ENCODE data around the gene NDC80. TPM values are rescaled to one million over a fixed set of nuclear protein-coding genes. Genes with fewer than 3 reads are reported as not detected.

Gene NDC80
- polyA plus RNA-seq, 1 donor from 2014 or later, result 2.5 TPM

- Mint-ChIP-seq H3K4me1 (peaks cover 31 to 60% (median 35%) of the 10 kb centered on the region in 3 donors), H3K4me3 (peak overlapping the region; percentile 9 to 100 (median 70)), H3K27me3 (no peaks in the 10 kb centered on the region), H3K9me3 (no peaks in the 10 kb centered on the region), H3K36me3 (peaks cover 3% of the 10 kb centered on the region), H3K27ac (peak overlapping the region in 1 of 3 donors; percentile 97)
These were observed 1.5 kb downstream of the NDC80 start for GRCh38 chr18:2572892-2573291.

GRCh38 chr18:2573408-2573807 lies 2.1 kb downstream of the NDC80 start:
- Mint-ChIP-seq H3K27me3 (no peaks in the 10 kb centered on the region), H3K27ac (peak overlapping the region in 1 of 3 donors; percentile 97), H3K36me3 (peaks cover 3% of the 10 kb centered on the region), H3K9me3 (no peaks in the 10 kb centered on the region), H3K4me1 (peaks cover 32 to 62% (median 37%) of the 10 kb centered on the region in 3 donors), H3K4me3 (peak overlapping the region in 3 of 4 donors; percentile 42 to 100 (median 99))

- Mint-ChIP-seq H3K4me1 (peaks cover 10 to 16% (median 14%) of the 10 kb centered on the region in 3 donors), H3K36me3 (peaks cover 4% of the 10 kb centered on the region), H3K9me3 (no peaks in the 10 kb centered on the region), H3K27me3 (no peaks in the 10 kb centered on the region), H3K4me3 (no peak overlapping the region), H3K27ac (peak overlapping the region in 1 of 3 donors; percentile 85)
These were observed 16.4 kb downstream of the NDC80 start for GRCh38 chr18:2587788-2588187.

- H3K9me3 Mint-ChIP-seq, result no peaks in the 10 kb centered on the region
- H3K27me3 Mint-ChIP-seq, result no peaks in the 10 kb centered on the region
- H3K36me3 Mint-ChIP-seq, result peaks cover 4% of the 10 kb centered on the region
- H3K4me3 Mint-ChIP-seq, result no peak overlapping the region
- H3K4me1 Mint-ChIP-seq, result peaks cover 10 to 16% (median 14%) of the 10 kb centered on the region in 3 donors
- H3K27ac Mint-ChIP-seq, result peak overlapping the region in 1 of 3 donors; percentile 74
These were observed 17.4 kb downstream of the NDC80 start for GRCh38 chr18:2588666-2589344.

GRCh38 chr18:2589345-2590068 lies 18.1 kb downstream of the NDC80 start:
- H3K4me1 Mint-ChIP-seq, result peaks cover 10 to 16% (median 14%) of the 10 kb centered on the region in 3 donors
- H3K9me3 Mint-ChIP-seq, result no peaks in the 10 kb centered on the region
- H3K27ac Mint-ChIP-seq, result peak overlapping the region in 1 of 3 donors; percentile 84
- no peaks in the 10 kb centered on the region for H3K27me3 Mint-ChIP-seq
- peak overlapping the region in 2 of 4 donors; percentile 44 to 52 for H3K4me3 Mint-ChIP-seq
- H3K36me3 Mint-ChIP-seq, result peaks cover 4% of the 10 kb centered on the region

- Mint-ChIP-seq H3K4me1 (peaks cover 10 to 16% (median 14%) of the 10 kb centered on the region in 3 donors), H3K27me3 (no peaks in the 10 kb centered on the region), H3K9me3 (no peaks in the 10 kb centered on the region), H3K36me3 (peaks cover 4% of the 10 kb centered on the region), H3K4me3 (peak overlapping the region in 3 of 4 donors; percentile 10 to 53 (median 44)), H3K27ac (peak overlapping the region; percentile 29 to 84 (median 47))
These were observed 18.9 kb downstream of the NDC80 start for GRCh38 chr18:2590303-2590702.

- peaks cover 2 to 8% (median 5%) of the 10 kb centered on the region in 3 donors for H3K4me1 Mint-ChIP-seq
- H3K4me3 Mint-ChIP-seq, result no peak overlapping the region
- H3K27ac Mint-ChIP-seq, result peak overlapping the region in 1 of 3 donors; percentile 23
- H3K27me3 Mint-ChIP-seq, result no peaks in the 10 kb centered on the region
- H3K9me3 Mint-ChIP-seq, result no peaks in the 10 kb centered on the region
- H3K36me3 Mint-ChIP-seq, result peaks cover 2% of the 10 kb centered on the region
These were observed 26.3 kb downstream of the NDC80 start for GRCh38 chr18:2597639-2598038.

- Mint-ChIP-seq H3K4me1 (peaks cover 22 to 30% (median 25%) of the 10 kb centered on the region in 3 donors), H3K4me3 (no peak overlapping the region), H3K27me3 (no peaks in the 10 kb centered on the region), H3K27ac (peak overlapping the region in 2 of 3 donors; percentile 4 to 15), H3K36me3 (peaks cover 2% of the 10 kb centered on the region), H3K9me3 (no peaks in the 10 kb centered on the region)
These were observed 31.5 kb downstream of the NDC80 start for GRCh38 chr18:2602844-2603243.

GRCh38 chr18:2606335-2606734 lies 35.0 kb downstream of the NDC80 start:
- no peaks in the 10 kb centered on the region for H3K36me3 Mint-ChIP-seq
- H3K27me3 Mint-ChIP-seq, result no peaks in the 10 kb centered on the region
- peak overlapping the region in 2 of 4 donors; percentile 58 to 73 for H3K4me3 Mint-ChIP-seq
- H3K27ac Mint-ChIP-seq, result peak overlapping the region; percentile 35 to 78 (median 59)
- peaks cover 22 to 30% (median 25%) of the 10 kb centered on the region in 3 donors for H3K4me1 Mint-ChIP-seq
- H3K9me3 Mint-ChIP-seq, result no peaks in the 10 kb centered on the region

- H3K27ac Mint-ChIP-seq, result peak overlapping the region in 1 of 3 donors; percentile 53
- H3K9me3 Mint-ChIP-seq, result no peaks in the 10 kb centered on the region
- peaks cover 4% of the 10 kb centered on the region for H3K36me3 Mint-ChIP-seq
- H3K4me1 Mint-ChIP-seq, result peaks cover 16 to 20% (median 19%) of the 10 kb centered on the region in 3 donors
- H3K4me3 Mint-ChIP-seq, result no peak overlapping the region
- H3K27me3 Mint-ChIP-seq, result no peaks in the 10 kb centered on the region
These were observed 38.2 kb downstream of the NDC80 start for GRCh38 chr18:2609604-2610003.

GRCh38 chr18:2610549-2610948 lies 39.2 kb downstream of the NDC80 start:
- Mint-ChIP-seq H3K36me3 (peaks cover 4% of the 10 kb centered on the region), H3K4me3 (no peak overlapping the region), H3K27me3 (no peaks in the 10 kb centered on the region), H3K4me1 (peaks cover 7 to 11% (median 11%) of the 10 kb centered on the region in 3 donors), H3K9me3 (peaks cover 0 to 9% (median 7%) of the 10 kb centered on the region in 3 donors), H3K27ac (no peak overlapping the region)

- peaks cover 0 to 9% (median 7%) of the 10 kb centered on the region in 3 donors for H3K9me3 Mint-ChIP-seq
- peaks cover 7% of the 10 kb centered on the region for H3K36me3 Mint-ChIP-seq
- H3K27me3 Mint-ChIP-seq, result no peaks in the 10 kb centered on the region
- peaks cover 0 to 5% (median 3%) of the 10 kb centered on the region in 3 donors for H3K4me1 Mint-ChIP-seq
- no peak overlapping the region for H3K27ac Mint-ChIP-seq
- H3K4me3 Mint-ChIP-seq, result no peak overlapping the region
These were observed 41.6 kb downstream of the NDC80 start for GRCh38 chr18:2612996-2613395.

- Mint-ChIP-seq H3K4me1 (peaks cover 0 to 4% (median 4%) of the 10 kb centered on the region in 3 donors), H3K36me3 (peaks cover 6% of the 10 kb centered on the region), H3K9me3 (peaks cover 0 to 9% (median 7%) of the 10 kb centered on the region in 3 donors), H3K27me3 (no peaks in the 10 kb centered on the region), H3K4me3 (no peak overlapping the region), H3K27ac (no peak overlapping the region)
These were observed 46.1 kb downstream of the NDC80 start for GRCh38 chr18:2617401-2617998.

GRCh38 chr18:2618009-2618408 lies 46.7 kb downstream of the NDC80 start:
- Mint-ChIP-seq H3K27ac (no peak overlapping the region), H3K9me3 (peaks cover 0 to 9% (median 7%) of the 10 kb centered on the region in 3 donors), H3K36me3 (peaks cover 3% of the 10 kb centered on the region), H3K4me3 (no peak overlapping the region), H3K4me1 (peaks cover 0 to 4% (median 3%) of the 10 kb centered on the region in 3 donors), H3K27me3 (no peaks in the 10 kb centered on the region)

- Mint-ChIP-seq H3K9me3 (peaks cover 0 to 2% (median 0%) of the 10 kb centered on the region in 3 donors), H3K36me3 (no peaks in the 10 kb centered on the region), H3K4me1 (peaks cover 5 to 12% (median 7%) of the 10 kb centered on the region in 3 donors), H3K4me3 (peak overlapping the region in 3 of 4 donors; percentile 33 to 68 (median 48)), H3K27ac (peak overlapping the region in 1 of 3 donors; percentile 63), H3K27me3 (no peaks in the 10 kb centered on the region)
These were observed 53.9 kb downstream of the NDC80 start for GRCh38 chr18:2625217-2625616.
